Lower leg skin (tissue), 4 donors: ENCODE data around the gene NPIPB8. TPM values are rescaled to one million over a fixed set of nuclear protein-coding genes. Genes with fewer than 3 reads are reported as not detected.
A peak's percentile ranks its signal among the peaks of the same experiment; 100 is the strongest.
"Not testable (repeated sequence)": the region's sequence is repeated elsewhere in the genome, so short reads cannot be mapped to it uniquely, and the experiment has no call there.

Source experiments
- DNase-seq, 2 donors: peaks; one replicate each; pipeline ENCODE4 v3.0.0-alpha.2; 2019; ENCODE audit warnings: low spot score in 2 of 2
- H3K4me3 ChIP-seq: fragments of 200-600 bp; sonication (generic); 2 replicates; pipeline ENCODE4 v1.5.1; 2017; ENCODE audit warnings: mild to moderate bottlenecking, low read depth; ENCODE audit not compliant: poor library complexity, severe bottlenecking
- POLR2A ChIP-seq, 2 donors: fragments of 450-650 bp; IDR thresholded peaks; one replicate each; pipeline ENCODE4 v1.6.1; 2016 to 2017; ENCODE audit warnings: antibody characterized with exemption in 2 of 2, mild to moderate bottlenecking in 1 of 2, moderate library complexity in 1 of 2
- WGBS, 2 donors: methylation state at CpG; one replicate each; pipeline ENCODE4 v1.1.5; 2018; 5-methylcytosine and 5-hydroxymethylcytosine counted together
- intact Hi-C: fragments of 100-400 bp; cut with DNase I; formaldehyde crosslinking; loops from one replicate; pipeline ENCODE4 v1.15.0; 2023; ENCODE audit warnings: low total_unique reads
- total RNA-seq, 4 donors: library from RNA; depleted of rRNA; stranded (reverse); fragments of >200 nt; gene quantifications; one replicate each; pipeline ENCODE4 v1.1.0, GENCODE V29; 2016
- TF ChIP-seq, protein P1 (sequence below), 3 donors: fragments of 450-650 bp; IDR thresholded peaks; one replicate each; pipeline ENCODE4 v1.5.1; 2016; ENCODE audit warnings: antibody characterized with exemption in 3 of 3, mild to moderate bottlenecking in 3 of 3, moderate library complexity in 2 of 3

NPIPB8 gene
- total RNA-seq, 4 donors from 2014 or later: not detected

DNA sequence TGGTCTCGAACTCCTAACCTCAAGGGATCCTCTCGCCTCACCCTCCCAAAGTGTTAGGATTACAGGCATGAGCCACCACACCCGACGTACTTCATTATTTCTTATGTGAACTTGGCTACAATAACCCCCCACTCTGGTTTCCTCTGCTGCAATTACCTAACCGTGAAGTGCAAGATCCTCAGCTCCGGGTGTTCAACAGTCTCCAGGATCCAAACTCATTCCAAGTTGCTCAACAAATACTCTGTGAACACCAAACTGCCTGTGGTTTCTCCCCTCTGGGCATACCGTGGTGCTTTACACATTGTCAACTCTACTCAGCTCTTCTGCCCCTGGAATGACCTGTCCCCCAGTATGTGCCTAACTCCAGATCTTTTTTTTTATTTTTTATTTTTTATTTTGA lies 21.2 kb upstream of the NPIPB8 start:
- intact Hi-C loops: no loop called here
- 68 to 69% methylated on average over 7 of the region's 7 CpGs for WGBS, 2 donors
- H3K4me3 ChIP-seq: no peak overlapping the region
- no peak for DNase-seq
- TF ChIP-seq POLR2A (IDR thresholded peaks at IDR 0.05): no peak
- TF ChIP-seq, protein P1, sequence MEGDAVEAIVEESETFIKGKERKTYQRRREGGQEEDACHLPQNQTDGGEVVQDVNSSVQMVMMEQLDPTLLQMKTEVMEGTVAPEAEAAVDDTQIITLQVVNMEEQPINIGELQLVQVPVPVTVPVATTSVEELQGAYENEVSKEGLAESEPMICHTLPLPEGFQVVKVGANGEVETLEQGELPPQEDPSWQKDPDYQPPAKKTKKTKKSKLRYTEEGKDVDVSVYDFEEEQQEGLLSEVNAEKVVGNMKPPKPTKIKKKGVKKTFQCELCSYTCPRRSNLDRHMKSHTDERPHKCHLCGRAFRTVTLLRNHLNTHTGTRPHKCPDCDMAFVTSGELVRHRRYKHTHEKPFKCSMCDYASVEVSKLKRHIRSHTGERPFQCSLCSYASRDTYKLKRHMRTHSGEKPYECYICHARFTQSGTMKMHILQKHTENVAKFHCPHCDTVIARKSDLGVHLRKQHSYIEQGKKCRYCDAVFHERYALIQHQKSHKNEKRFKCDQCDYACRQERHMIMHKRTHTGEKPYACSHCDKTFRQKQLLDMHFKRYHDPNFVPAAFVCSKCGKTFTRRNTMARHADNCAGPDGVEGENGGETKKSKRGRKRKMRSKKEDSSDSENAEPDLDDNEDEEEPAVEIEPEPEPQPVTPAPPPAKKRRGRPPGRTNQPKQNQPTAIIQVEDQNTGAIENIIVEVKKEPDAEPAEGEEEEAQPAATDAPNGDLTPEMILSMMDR (IDR thresholded peaks at IDR 0.05): no peak

DNA sequence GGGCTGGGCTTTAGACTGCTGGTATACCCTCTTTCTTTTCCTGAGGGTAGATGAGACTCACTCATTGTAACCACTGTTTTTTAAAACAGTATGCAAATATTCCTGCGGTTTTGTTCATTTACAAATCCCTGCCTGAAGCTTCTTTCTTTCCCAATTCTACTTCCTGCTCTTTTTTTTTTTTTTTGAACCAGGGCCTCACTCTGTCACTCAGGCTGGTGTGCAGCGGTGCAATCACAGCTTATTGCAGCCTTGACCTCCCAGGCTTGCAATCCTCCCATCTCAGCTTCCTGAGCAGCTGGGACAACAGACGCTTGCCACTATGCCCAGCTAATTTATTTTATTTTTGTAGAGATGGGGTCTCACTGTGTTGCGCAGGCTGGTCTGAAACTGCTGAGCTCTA lies 20.0 kb upstream of the NPIPB8 start:
- TF ChIP-seq, protein P1 (IDR thresholded peaks at IDR 0.05): no peak
- TF ChIP-seq POLR2A (IDR thresholded peaks at IDR 0.05): no peak
- DNase-seq: no peak
- H3K4me3 ChIP-seq: no peak overlapping the region
- 60 to 71% methylated on average over 4 of the region's 4 CpGs for WGBS, 2 donors
- intact Hi-C loops: no loop called here

DNA sequence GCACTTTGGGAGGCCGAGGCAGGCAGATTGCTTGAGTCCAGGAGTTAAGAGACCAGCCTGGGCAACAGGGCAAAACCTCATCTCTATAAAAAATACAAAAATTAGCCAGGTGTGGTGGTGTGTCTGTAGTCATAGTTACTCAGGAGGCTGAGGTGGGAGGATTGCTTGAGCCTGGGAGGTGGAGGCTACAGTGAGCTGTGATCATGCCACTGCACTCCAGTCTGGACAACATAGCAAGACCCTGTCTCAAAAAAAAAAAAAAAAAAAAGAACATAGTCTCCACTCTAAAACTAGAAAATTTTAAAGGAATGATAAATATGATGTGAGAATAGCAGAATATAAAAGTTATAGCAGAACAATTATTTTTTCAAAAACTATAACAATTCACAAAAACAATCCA lies 17.5 kb upstream of the NPIPB8 start:
- DNase-seq, intact Hi-C loops, H3K4me3 ChIP-seq: not testable (repeated sequence)
- 88 to 100% methylated on average over 1 of the region's 1 CpG for WGBS, 2 donors

DNA sequence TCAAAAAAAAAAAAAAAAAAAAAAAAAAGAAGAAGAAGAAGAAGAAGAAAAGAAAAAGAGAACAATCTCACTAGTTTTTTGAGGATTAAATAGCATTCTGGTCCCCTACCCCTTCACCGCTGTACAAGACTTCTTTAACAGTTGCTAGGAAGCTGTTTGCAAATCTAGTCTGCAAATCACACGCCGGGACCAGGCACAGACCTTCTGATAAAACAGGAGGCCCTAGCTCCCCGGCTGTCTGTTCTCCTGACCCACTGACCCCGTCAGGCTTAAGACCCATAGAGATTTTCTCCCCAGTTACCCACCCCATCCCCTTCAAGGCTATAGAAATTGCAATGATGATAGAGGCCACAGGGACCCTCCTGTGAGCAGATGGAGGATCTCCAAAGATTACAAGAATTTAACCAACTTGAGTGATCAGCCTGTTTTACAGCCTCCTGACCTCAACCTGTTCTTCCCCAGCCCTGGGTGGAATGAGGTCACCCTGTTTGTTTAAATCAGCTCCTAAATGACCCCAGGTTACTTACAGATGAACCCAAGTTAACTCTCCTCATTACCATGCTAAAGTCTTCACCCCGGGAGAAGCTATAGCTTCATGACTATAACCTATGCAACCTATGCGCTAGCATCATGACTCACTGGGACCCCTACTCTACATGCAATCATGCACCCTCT lies 16.2 kb upstream of the NPIPB8 start:
- intact Hi-C loops: no loop called here

DNA sequence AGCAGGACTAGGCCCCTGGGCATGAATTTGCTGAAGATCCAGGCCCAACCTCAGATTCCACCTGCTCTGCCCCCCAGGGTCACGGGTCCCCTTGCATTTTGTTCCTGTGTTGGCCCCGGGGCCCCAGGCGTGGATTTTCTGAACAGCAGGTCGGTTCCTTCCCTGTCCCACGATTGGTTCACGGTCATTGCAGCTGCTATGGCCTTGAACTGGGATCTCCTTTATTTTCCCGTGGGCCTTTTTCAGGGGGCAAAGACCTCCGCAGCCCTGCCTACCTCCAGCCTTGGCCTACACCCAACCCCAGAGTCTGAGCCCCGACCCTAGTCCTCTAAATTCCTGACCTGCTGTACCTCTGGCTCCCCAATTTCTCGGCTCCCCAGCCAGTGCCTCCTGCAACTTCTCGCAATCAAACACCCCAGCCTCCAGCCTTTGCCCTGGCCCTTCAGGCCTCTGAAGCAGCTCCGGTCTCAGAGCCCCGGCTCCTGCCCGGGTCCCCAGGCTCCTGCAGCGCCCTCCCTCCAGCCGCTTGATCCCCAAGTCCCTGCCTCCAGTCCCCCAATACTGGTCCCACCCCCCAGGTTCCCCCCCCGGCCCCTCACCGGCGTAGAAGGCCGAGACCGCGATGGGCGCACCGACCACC lies 15.2 kb upstream of the NPIPB8 start:
- H3K4me3 ChIP-seq, DNase-seq, intact Hi-C loops: not testable (repeated sequence)
- 46 to 57% methylated on average over 19 to 24 of the region's 24 CpGs for WGBS, 2 donors

More for the DNA sequence above, 16.2 kb upstream of the NPIPB8 start:
- DNase-seq: no peak
- WGBS, 2 donors: 78% methylated on average over 7 of the region's 7 CpGs
- TF ChIP-seq, protein P1 (IDR thresholded peaks at IDR 0.05): no peak
- TF ChIP-seq POLR2A (IDR thresholded peaks at IDR 0.05): no peak
- no peak overlapping the region for H3K4me3 ChIP-seq

DNA sequence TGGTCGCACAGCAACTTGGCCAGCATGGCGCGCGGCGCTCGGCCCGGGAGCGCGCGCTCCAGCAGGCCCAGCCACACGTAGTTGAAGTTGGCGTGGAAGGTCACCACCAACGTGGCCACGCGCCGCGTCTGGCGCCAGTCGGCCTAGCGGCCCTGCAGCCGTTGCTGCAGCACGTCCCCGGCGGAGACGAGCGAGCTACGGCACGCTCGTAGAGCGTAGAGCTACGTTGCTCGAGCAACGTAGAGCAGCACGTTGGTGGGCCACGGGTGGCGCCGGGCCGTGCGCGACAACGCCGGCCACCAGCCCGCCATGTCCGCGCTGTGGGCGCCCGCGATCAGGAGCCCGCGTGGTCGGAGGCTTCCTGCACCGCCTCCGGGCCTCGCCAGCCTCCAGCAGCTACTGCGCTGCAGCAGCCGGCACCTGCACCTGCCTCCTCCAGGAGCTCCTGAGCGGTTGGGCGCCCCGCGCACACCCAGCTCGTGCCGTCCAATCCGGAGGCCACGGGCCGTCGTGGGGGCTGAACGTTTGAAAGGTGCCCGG lies 14.6 kb upstream of the NPIPB8 start:
- intact Hi-C loops: no loop called here
- WGBS, 2 donors: 8 to 13% methylated on average over 20 to 61 of the region's 68 CpGs
- no peak overlapping the region for H3K4me3 ChIP-seq
- TF ChIP-seq, protein P1 (IDR thresholded peaks at IDR 0.05): no peak
- TF ChIP-seq POLR2A (IDR thresholded peaks at IDR 0.05): no peak
- DNase-seq: peak in 1 of 2 donors; percentile 80

DNA sequence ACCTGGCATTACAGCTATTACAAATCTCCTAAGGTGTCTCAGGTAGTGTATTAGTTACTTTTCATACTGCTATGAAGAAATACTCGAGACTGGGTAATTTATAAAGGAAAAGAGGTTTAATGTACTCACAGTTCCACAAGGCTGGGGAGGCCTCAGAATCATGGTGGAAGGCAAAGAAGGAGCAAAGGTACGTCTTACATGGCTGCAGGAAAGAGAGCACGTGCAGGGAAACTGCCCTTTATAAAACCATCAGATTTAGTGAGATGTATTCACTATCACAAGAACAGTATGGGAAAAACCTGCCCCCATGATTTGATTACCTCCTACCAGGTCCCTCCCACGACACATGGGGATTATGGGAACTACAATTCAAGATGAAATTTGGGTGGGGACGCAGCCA lies 7.0 kb upstream of the NPIPB8 start:
- intact Hi-C loops, DNase-seq, H3K4me3 ChIP-seq: not testable (repeated sequence)
- 76 to 81% methylated on average over 4 to 5 of the region's 5 CpGs for WGBS, 2 donors

DNA sequence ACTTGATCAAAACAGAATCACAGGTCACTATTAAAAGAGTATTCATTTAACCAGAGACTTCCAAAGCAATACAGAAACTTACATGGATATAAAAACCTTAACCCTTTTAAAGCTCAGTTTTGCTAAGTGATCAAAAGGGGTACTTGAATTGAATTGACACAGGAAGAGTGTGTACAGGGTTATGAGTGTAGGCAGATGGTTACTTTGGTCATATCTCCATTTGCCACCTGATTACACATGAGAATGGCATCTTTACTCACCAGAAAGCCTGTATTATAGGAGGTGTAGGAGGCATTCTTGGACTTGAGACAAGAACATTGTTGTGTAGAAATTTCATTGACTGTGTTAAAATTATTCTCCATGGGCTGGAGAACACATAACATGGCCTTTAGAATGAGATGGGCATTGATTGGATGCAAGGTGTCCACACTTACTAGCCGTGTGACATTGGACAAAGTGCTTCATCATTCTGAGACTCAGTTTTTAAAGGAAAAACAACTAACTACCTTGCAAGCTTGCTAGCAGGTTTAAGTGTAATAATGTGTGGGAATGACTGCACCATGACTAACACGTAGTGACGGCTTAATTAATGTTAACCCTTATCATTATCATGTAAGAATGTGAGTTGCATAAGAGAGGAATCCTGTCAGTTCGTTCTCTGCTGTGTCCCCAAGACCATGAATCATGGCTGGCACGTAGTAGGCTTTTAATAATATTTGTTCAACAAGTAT lies 1.6 kb upstream of the NPIPB8 start:
- intact Hi-C loops, DNase-seq: not testable (repeated sequence)

DNA sequence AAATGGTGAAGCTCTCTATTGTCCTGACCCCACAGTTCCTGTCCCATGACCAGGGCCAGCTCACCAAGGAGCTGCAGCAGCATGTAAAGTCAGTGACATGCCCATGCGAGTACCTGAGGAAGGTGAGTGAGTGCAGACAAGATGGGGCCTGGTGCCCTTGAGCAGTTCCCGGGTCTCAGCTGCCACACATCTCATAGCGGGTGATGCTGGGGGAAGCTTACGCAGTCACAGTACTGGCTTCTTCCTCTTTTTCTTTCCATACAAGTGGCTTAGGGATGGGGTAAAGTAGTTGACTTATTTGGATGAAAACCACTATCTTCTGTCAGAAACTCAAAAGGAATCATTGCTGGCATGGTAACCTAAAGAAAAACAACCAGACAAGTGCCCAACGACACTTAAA lies 494 bp downstream of the NPIPB8 start:
- H3K4me3 ChIP-seq, DNase-seq, intact Hi-C loops: not testable (repeated sequence)
- 17 to 29% methylated on average over 1 to 5 of the region's 5 CpGs for WGBS, 2 donors

More for the DNA sequence above, 1.6 kb upstream of the NPIPB8 start:
- WGBS, 2 donors: 32 to 34% methylated on average over 5 of the region's 5 CpGs
- H3K4me3 ChIP-seq: not testable (repeated sequence)

DNA sequence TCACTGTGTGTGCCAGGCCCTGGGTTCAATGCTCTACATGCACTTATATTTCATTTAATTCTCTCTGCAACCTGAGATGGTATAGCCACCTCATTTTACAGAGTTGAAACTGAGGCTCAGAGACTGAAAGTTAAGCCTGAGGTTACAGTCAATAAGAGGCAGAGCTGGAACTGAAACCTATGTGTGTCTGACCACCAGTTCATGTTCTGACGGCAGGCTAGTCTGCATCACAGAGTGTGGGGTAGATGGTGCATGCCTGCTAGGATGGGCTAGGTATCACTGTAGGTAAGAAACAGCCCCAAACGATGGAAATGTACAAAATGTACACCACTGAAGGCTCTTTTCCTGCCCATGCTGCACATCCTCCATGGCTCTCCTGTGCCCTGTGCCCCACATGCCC lies 2.1 kb downstream of the NPIPB8 start:
- DNase-seq, intact Hi-C loops, H3K4me3 ChIP-seq: not testable (repeated sequence)
- 67 to 68% methylated on average over 2 of the region's 2 CpGs for WGBS, 2 donors
